ENCODE results near the gene OTUB2. TPM values are rescaled to one million over a fixed set of nuclear protein-coding genes. Genes with fewer than 3 reads are reported as not detected.
A peak's percentile ranks its signal among the peaks of the same experiment; 100 is the strongest.
"Not testable (repeated sequence)": the region's sequence is repeated elsewhere in the genome, so short reads cannot be mapped to it uniquely, and the experiment has no call there.

OTUB2 gene
- total RNA-seq, 3 donors from 2014 or later (not counting 1 experiment from before 2014, with no cell fraction given) = 0.09 to 0.13 TPM; not detected in 1

DNA sequence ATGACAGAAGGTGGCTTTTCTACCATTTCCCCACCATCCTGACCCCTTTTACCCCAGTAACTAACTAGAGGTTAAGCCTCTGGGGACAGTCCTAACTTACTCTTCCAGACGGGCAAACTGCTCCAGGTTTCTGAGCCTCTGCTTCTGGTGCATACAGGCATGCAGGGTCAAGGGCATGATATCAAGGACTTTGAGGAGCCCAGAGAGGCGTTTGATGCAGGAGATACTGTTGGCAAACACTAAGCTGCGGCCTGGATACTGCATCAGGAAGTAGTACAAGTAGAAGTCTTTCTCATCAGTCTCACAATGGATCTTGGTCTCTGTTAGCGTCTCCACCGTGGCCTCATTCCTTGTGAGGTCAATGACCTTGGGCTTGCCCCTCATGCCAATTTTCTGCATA is 33.9 kb downstream of the OTUB2 start:
- peaks cover 40 to 75% of the 10 kb centered on the region in 2 donors for H3K4me1 Mint-ChIP-seq
- Histone ChIP-seq H3K9me3 (ENCODE audit: control insufficient read depth, insufficient read depth, low read length) (no peaks in the 10 kb centered on the region), H3K36me3 (ENCODE audit: control insufficient read depth, insufficient read depth, low read length) (peaks cover 62% of the 10 kb centered on the region), H3K4me1 (ENCODE audit: control insufficient read depth, insufficient read depth, low read length) (peaks cover 26% of the 10 kb centered on the region), H3K4me3 (ENCODE audit: low read length) (no peak overlapping the region), H3K27ac (ENCODE audit: low read length) (no peak overlapping the region), H3K27me3 (ENCODE audit: control insufficient read depth, insufficient read depth, low read length) (no peaks in the 10 kb centered on the region)
- H3K27ac Mint-ChIP-seq = no peak overlapping the region
- TF ChIP-seq CTCF (IDR thresholded peaks at IDR 0.05) = no peak
- peaks cover 14% of the 10 kb centered on the region for H3K36me3 Mint-ChIP-seq
- H3K27me3 Mint-ChIP-seq (ENCODE audit: low read depth in 2 of 2) = no peaks in the 10 kb centered on the region
- intact Hi-C loops (cut with micrococcal nuclease) = no loop called here
- H3K4me3 Mint-ChIP-seq = no peak overlapping the region
- DNase-seq (no peak), ATAC-seq (no peak)
- 94% methylated on average over 5 of the region's 5 CpGs for WGBS (ENCODE audit: insufficient coverage)
- H3K9me3 Mint-ChIP-seq = no peaks in the 10 kb centered on the region

DNA sequence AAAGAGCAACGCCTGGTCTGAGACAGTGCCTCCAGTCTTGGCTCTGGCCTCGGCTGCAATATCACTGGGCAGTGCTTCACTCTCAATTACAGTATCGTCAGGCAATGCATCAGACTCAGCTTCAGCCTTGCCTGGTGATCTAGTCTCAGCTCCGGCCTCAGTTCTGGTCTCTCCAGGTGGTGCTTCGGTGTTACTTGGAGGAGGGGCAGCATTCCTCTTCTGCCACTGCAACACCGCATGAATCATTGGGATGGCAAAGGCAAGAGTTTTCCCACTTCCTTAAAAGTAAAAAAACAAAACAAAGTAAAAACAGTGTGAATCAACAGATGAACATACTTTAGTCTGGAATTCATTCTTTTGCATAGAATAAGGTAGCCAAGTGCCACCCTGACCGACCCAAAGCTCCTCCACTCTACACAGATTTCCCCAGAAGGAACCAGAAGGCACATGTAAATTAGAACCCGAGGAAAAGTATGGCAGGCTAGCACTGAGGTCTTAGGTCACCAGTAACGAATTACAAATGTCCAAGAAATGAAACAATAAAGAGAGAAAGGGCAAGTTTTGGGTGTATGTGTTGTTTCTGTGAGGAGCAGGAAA is 36.3 kb downstream of the OTUB2 start:
- ATAC-seq = no peak
- peaks cover 42 to 75% of the 10 kb centered on the region in 2 donors for H3K4me1 Mint-ChIP-seq
- DNase-seq = no peak
- H3K36me3 Mint-ChIP-seq = peaks cover 13% of the 10 kb centered on the region
- Histone ChIP-seq H3K9me3 (ENCODE audit: control insufficient read depth, insufficient read depth, low read length) (no peaks in the 10 kb centered on the region), H3K36me3 (ENCODE audit: control insufficient read depth, insufficient read depth, low read length) (peaks cover 44% of the 10 kb centered on the region), H3K27ac (ENCODE audit: low read length) (no peak overlapping the region), H3K4me1 (ENCODE audit: control insufficient read depth, insufficient read depth, low read length) (peaks cover 25% of the 10 kb centered on the region), H3K27me3 (ENCODE audit: control insufficient read depth, insufficient read depth, low read length) (no peaks in the 10 kb centered on the region), H3K4me3 (ENCODE audit: low read length) (no peak overlapping the region)
- intact Hi-C loops (cut with micrococcal nuclease) = no loop called here
- no peak overlapping the region for H3K4me3 Mint-ChIP-seq
- TF ChIP-seq CTCF (IDR thresholded peaks at IDR 0.05) = no peak
- H3K9me3 Mint-ChIP-seq = no peaks in the 10 kb centered on the region
- WGBS (ENCODE audit: insufficient coverage) = 99% methylated on average over 7 of the region's 9 CpGs
- peak overlapping the region in 1 of 2 donors; percentile 29 for H3K27ac Mint-ChIP-seq
- H3K27me3 Mint-ChIP-seq (ENCODE audit: low read depth in 2 of 2) = no peaks in the 10 kb centered on the region

DNA sequence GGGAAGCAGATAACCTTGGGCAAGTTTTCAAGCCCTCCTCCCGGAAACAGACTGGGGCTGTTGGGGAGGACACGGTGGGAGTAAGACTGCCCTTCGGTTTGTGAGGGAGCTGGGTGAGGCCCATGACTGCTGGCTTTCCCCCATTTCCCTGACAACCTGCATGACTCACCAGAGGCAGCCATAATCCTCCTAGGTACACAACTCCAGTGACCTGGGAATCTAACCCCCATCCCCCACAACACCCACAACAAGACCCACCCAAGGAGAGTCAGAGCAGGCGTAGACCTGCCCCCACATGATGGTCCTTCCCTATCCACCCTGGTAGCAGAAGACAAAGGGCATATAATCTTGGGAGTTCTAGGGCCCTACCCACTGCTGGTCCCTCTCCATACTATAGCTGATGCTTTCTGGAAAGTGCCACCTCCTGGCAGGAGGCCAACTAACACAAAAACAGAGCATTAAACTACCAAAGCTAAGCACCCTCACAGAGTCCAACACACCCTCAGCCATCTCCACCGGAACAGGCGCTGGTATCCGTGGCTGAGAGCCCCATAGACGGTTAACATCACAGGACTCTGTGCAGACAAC is 40.0 kb downstream of the OTUB2 start:
- intact Hi-C loops (cut with micrococcal nuclease) = no loop called here

GRCh38 chr14:94072076-94072475 is 45.9 kb downstream of the OTUB2 start:
- Mint-ChIP-seq H3K36me3 (peaks cover 15% of the 10 kb centered on the region), H3K9me3 (peaks cover 0 to 13% of the 10 kb centered on the region in 2 donors), H3K4me1 (peaks cover 58 to 73% of the 10 kb centered on the region in 2 donors)
- H3K9me3 ChIP-seq (ENCODE audit: control insufficient read depth, insufficient read depth, low read length); ATAC-seq; DNase-seq; H3K4me3 ChIP-seq (ENCODE audit: low read length); H3K27me3 Mint-ChIP-seq (ENCODE audit: low read depth in 2 of 2); intact Hi-C loops (cut with micrococcal nuclease); H3K4me3 Mint-ChIP-seq; H3K4me1 ChIP-seq (ENCODE audit: control insufficient read depth, insufficient read depth, low read length); H3K27me3 ChIP-seq (ENCODE audit: control insufficient read depth, insufficient read depth, low read length); H3K27ac ChIP-seq (ENCODE audit: low read length); H3K27ac Mint-ChIP-seq: not testable (repeated sequence)
- 99% methylated on average over 3 of the region's 3 CpGs for WGBS (ENCODE audit: insufficient coverage)
- H3K36me3 ChIP-seq (ENCODE audit: control insufficient read depth, insufficient read depth, low read length) = peaks cover 11% of the 10 kb centered on the region

More for the DNA sequence above, 40.0 kb downstream of the OTUB2 start:
- H3K4me1 ChIP-seq (ENCODE audit: control insufficient read depth, insufficient read depth, low read length) = peaks cover 13% of the 10 kb centered on the region
- ATAC-seq (no peak), DNase-seq (no peak)
- H3K27ac Mint-ChIP-seq = peak overlapping the region in 1 of 2 donors; percentile 10
- H3K4me1 Mint-ChIP-seq = peaks cover 62 to 91% of the 10 kb centered on the region in 2 donors
- H3K36me3 ChIP-seq (ENCODE audit: control insufficient read depth, insufficient read depth, low read length) = peaks cover 13% of the 10 kb centered on the region
- TF ChIP-seq CTCF (IDR thresholded peaks at IDR 0.05) = no peak
- H3K4me3 Mint-ChIP-seq = no peak overlapping the region
- H3K27ac ChIP-seq (ENCODE audit: low read length) = no peak overlapping the region
- no peaks in the 10 kb centered on the region for H3K9me3 ChIP-seq (ENCODE audit: control insufficient read depth, insufficient read depth, low read length)
- peaks cover 13% of the 10 kb centered on the region for H3K36me3 Mint-ChIP-seq
- 90% methylated on average over 8 of the region's 8 CpGs for WGBS (ENCODE audit: insufficient coverage)
- H3K4me3 ChIP-seq (ENCODE audit: low read length) = no peak overlapping the region
- H3K27me3 Mint-ChIP-seq (ENCODE audit: low read depth in 2 of 2) = no peaks in the 10 kb centered on the region
- H3K27me3 ChIP-seq (ENCODE audit: control insufficient read depth, insufficient read depth, low read length) = no peaks in the 10 kb centered on the region
- peaks cover 0 to 6% of the 10 kb centered on the region in 2 donors for H3K9me3 Mint-ChIP-seq

Measured in natural killer cell (primary cell).